ENCODE measurements around the gene FECH.
"Not testable (repeated sequence)": the region's sequence is repeated elsewhere in the genome, so short reads cannot be mapped to it uniquely, and the experiment has no call there.

The FECH gene

DNA sequence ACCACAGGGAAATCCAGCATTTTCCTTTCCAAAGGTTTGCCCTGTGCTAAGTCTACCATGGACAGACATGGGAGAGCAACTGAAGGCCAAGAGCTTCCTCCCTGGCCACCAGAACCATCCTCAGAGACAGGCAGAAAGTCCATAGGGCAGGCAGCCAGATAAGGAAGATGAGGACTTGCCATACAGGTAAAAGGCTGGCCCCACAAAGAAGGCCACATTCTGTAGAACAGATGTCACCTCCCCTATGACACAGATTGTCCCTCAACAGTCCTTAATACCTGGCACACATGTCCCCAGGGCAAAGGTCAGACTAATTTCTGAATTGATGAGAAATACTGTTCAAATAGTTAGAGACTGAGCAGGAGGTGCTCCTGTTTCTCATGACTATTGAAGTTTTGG lies 52.0 kb downstream of the FECH start:
- in situ Hi-C loops (cut with MboI; ENCODE audit: low sequenced_read_pairs), result no loop called here

DNA sequence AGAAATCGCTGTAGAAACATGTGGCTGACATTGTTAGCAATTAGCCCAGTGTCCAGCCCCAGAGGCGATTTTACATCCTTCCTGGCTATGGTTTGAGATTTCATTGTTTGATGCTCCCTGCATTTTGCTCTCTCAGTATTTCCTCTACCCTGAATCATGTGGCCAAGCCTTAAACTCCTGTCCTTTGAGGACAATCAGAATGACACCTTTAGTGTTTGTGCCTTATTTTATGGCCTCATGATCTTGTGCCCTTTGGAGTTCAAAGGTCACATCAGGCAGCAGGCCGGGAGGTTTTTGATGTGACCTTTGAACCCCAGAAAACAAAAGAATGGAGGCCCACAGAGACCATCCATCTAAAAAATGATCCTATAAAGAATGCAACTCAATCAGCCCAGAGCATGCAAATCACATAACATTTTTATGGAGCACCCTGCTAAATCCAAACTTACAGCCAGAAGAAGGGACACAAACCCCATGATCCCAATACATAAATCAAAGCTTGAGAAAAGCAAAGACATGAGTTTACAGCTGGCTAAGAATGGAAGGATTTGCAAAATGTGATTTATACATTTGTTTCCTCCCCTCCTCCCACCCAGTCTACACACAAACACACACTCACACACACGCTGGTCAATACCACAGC lies 52.5 kb downstream of the FECH start:
- Histone ChIP-seq H3K4me3 (no peak overlapping the region), H3K4me1 (no peaks in the 10 kb centered on the region), H3K9me3 (no peaks in the 10 kb centered on the region), H3K36me3 (replicated peaks) (no peaks in the 10 kb centered on the region), H3K27me3 (ENCODE audit: low read depth) (no peaks in the 10 kb centered on the region)
- in situ Hi-C loops (cut with MboI; ENCODE audit: low sequenced_read_pairs), result no loop called here
- DNase-seq (ENCODE audit: low spot score in 2 of 2), result no peak

More for the DNA sequence above, 52.0 kb downstream of the FECH start:
- no peaks in the 10 kb centered on the region for H3K27me3 ChIP-seq (ENCODE audit: low read depth)
- no peak for DNase-seq (ENCODE audit: low spot score in 2 of 2)
- no peak overlapping the region for H3K4me3 ChIP-seq
- H3K4me1 ChIP-seq, result no peaks in the 10 kb centered on the region
- H3K9me3 ChIP-seq, result no peaks in the 10 kb centered on the region
- no peaks in the 10 kb centered on the region for H3K36me3 ChIP-seq (replicated peaks)

GRCh38 chr18:57533006-57533867 lies 53.3 kb downstream of the FECH start:
- in situ Hi-C loops (cut with MboI; ENCODE audit: low sequenced_read_pairs), result no loop called here
- Histone ChIP-seq H3K4me3 (no peak overlapping the region), H3K4me1 (no peaks in the 10 kb centered on the region), H3K36me3 (replicated peaks) (no peaks in the 10 kb centered on the region), H3K9me3 (no peaks in the 10 kb centered on the region), H3K27me3 (ENCODE audit: low read depth) (no peaks in the 10 kb centered on the region)
- DNase-seq (ENCODE audit: low spot score in 2 of 2), result no peak

- H3K27me3 ChIP-seq (ENCODE audit: low read depth), result no peaks in the 10 kb centered on the region
- no peaks in the 10 kb centered on the region for H3K36me3 ChIP-seq (replicated peaks)
- H3K4me3 ChIP-seq, result no peak overlapping the region
- H3K9me3 ChIP-seq, result no peaks in the 10 kb centered on the region
- H3K4me1 ChIP-seq, result no peaks in the 10 kb centered on the region
- DNase-seq (ENCODE audit: low spot score in 2 of 2), result no peak
- in situ Hi-C loops (cut with MboI; ENCODE audit: low sequenced_read_pairs), result no loop called here
Observed at GRCh38 chr18:57529151-57529550, 57.4 kb downstream of the FECH start.

DNA sequence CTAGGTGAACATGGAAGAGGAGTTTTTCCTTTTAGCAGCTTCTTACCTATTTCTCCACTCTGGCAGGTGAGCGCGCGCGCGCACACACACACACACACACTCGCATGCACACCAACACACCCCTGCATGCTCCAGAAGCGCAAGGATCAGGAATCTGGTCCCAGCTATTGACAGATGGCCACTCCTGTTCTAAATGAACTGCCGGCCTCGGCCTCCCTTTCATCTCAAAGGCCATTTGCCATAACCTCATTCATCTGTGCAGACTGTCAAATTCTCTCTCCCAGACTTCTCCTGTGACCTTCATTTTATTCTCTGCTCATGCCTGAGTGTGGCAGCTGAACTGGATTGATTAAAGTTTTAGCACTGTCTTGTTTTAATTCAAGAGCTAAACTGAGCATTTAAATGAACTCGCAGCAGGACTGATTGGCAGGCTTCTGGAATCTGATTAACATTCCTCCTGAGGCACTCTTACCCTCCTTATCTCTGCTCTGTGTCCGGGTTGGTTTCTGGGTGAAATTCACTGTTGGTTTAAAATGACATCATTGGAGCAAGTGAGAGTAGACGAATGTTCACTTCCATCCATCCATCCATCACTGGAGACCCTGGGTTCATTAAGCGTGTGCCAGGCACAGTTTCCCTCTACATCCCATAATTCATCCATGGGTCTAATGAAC lies 58.8 kb downstream of the FECH start:
- H3K36me3 ChIP-seq (replicated peaks), result no peaks in the 10 kb centered on the region
- H3K9me3 ChIP-seq, result no peaks in the 10 kb centered on the region
- in situ Hi-C loops (cut with MboI; ENCODE audit: low sequenced_read_pairs), result no loop called here
- no peak for DNase-seq (ENCODE audit: low spot score in 2 of 2)
- no peaks in the 10 kb centered on the region for H3K27me3 ChIP-seq (ENCODE audit: low read depth)
- H3K4me1 ChIP-seq, result no peaks in the 10 kb centered on the region
- H3K4me3 ChIP-seq, result no peak overlapping the region

DNA sequence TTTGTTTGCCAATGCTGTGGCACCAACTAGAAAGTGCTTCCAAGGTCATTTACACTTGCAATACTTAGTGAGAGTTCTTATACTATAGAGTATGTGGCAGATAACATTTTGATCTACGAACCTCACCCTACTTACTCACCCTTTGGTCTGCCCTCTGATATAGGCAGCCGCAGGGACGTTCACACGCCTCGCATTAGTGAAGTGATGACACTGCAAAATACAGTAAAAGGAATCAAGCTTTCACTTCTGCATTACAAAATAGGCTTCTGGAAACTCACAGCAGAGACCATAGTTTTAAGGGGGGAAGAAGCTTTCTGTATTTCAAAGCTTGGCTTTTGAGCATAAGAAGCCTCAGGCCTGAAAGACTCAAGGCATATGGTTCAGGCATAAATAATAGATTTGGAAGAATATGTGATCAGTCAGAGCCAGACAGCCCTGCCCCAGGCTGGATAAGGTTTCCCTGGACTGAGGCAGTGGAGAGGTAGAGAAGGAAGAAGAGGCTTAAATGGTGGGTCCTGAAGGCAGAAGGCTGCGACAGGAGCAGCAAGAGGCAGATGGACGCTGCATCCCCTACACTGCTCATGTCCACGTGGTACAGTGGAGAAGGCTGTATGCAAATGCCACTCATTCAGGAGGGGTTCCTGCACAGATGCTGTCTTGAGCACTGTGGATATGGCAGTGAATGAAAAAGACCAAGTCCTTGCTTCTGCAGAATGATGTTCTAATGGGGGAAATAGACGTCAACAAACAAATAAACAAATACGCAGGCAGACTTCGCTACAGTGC lies 63.1 kb downstream of the FECH start:
- DNase-seq (ENCODE audit: low spot score in 2 of 2), result no peak
- H3K4me1 ChIP-seq, result no peaks in the 10 kb centered on the region
- H3K27me3 ChIP-seq (ENCODE audit: low read depth), result no peaks in the 10 kb centered on the region
- in situ Hi-C loops (cut with MboI; ENCODE audit: low sequenced_read_pairs), result no loop called here
- no peak overlapping the region for H3K4me3 ChIP-seq
- no peaks in the 10 kb centered on the region for H3K9me3 ChIP-seq
- H3K36me3 ChIP-seq (replicated peaks), result no peaks in the 10 kb centered on the region

DNA sequence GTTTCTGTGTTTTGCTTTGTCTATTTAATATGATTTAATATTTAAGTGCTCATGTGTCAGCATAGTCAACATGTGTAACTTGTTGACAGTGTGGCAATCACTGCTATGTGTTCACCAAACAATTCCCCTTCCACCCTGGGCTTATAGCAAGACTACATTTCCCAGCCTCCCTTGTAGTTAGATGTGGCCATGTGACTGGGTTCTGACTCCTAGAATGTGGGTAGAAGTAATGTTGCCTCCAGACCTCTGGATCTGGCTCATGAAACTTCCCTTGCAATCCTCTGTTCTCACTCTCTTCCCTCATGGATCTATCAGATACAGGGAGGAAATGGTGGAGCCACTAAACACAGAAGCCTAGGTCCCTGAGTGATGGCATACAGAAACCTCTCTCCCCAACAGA lies 64.2 kb downstream of the FECH start:
- in situ Hi-C loops (cut with MboI; ENCODE audit: low sequenced_read_pairs); H3K9me3 ChIP-seq; H3K4me1 ChIP-seq; H3K4me3 ChIP-seq; H3K27me3 ChIP-seq (ENCODE audit: low read depth); DNase-seq (ENCODE audit: low spot score in 2 of 2); H3K36me3 ChIP-seq (replicated peaks): not testable (repeated sequence)

GRCh38 chr18:57519668-57520424 lies 66.7 kb downstream of the FECH start:
- Histone ChIP-seq H3K4me3 (no peak overlapping the region), H3K9me3 (no peaks in the 10 kb centered on the region), H3K36me3 (replicated peaks) (no peaks in the 10 kb centered on the region), H3K4me1 (no peaks in the 10 kb centered on the region), H3K27me3 (ENCODE audit: low read depth) (no peaks in the 10 kb centered on the region)
- in situ Hi-C loops (cut with MboI; ENCODE audit: low sequenced_read_pairs), result no loop called here
- no peak for DNase-seq (ENCODE audit: low spot score in 2 of 2)

DNA sequence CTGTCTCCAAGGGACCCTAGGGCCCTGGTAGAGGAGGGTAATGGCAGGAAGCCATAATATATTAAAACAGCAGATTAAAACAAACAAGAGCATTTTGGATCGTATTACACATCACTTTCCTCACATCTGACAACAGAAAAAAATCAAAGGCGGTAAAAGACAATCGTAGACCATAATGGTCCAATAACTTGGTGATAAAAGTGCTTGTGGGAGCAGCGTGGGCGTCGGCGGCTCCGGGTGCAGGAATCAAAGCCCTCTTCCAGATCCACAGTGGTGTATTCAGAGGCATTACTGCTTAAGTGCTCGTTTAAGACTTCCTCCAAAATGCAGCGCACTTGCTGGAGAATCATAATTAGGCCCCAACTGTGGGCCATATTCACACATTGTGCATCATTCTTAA lies 68.0 kb downstream of the FECH start:
- no peaks in the 10 kb centered on the region for H3K4me1 ChIP-seq
- no peak for DNase-seq (ENCODE audit: low spot score in 2 of 2)
- H3K4me3 ChIP-seq, result no peak overlapping the region
- no peaks in the 10 kb centered on the region for H3K27me3 ChIP-seq (ENCODE audit: low read depth)
- H3K36me3 ChIP-seq (replicated peaks), result no peaks in the 10 kb centered on the region
- in situ Hi-C loops (cut with MboI; ENCODE audit: low sequenced_read_pairs), result no loop called here
- H3K9me3 ChIP-seq, result no peaks in the 10 kb centered on the region

DNA sequence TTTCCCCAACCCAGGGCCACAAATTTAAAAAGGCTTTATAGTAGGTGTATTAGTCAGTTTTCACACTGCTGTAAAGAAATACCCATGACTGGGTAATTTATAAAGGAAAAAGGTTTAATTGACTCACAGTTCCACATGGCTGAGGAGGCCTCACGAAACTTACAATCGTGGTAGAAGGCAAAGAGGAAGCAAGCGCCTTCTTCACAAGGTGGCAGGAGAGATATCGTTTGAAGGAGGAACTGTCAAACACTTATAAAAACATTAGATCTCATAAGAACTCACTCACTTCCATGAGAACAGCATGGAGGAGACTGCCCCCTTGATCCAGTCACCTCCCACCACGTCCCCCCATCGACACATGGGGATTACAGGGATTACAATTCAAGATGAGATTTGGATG lies 70.4 kb downstream of the FECH start:
- H3K4me1 ChIP-seq, result no peaks in the 10 kb centered on the region
- in situ Hi-C loops (cut with MboI; ENCODE audit: low sequenced_read_pairs), result no loop called here
- no peaks in the 10 kb centered on the region for H3K36me3 ChIP-seq (replicated peaks)
- no peak overlapping the region for H3K4me3 ChIP-seq
- DNase-seq (ENCODE audit: low spot score in 2 of 2), result no peak
- no peaks in the 10 kb centered on the region for H3K9me3 ChIP-seq
- H3K27me3 ChIP-seq (ENCODE audit: low read depth), result no peaks in the 10 kb centered on the region

DNA sequence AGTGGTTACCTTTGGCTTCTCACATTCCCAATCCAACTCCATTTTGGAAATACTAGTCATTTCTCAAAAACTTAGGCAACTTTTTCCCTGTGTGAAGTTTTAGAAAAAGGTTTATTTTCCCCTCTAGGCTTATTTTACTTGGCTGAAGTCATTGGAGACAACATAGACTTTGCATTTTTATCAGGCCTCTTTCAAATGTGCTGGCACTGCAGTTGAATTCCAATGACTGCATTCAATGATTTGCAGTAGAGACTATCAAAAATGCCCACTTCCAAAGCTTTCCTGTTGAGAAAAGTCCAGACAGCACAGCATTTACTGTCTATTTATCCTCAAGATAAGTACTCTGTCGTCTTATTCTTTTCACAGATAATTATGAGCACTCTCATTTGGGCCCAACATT lies 81.3 kb downstream of the FECH start:
- Histone ChIP-seq H3K4me3 (no peak overlapping the region), H3K27me3 (ENCODE audit: low read depth) (0 out of 2 replicates have a peak, but pooled peaks cover 4% of the 10 kb centered on the region), H3K9me3 (no peaks in the 10 kb centered on the region), H3K4me1 (no peaks in the 10 kb centered on the region), H3K36me3 (replicated peaks) (no peaks in the 10 kb centered on the region)
- no peak for DNase-seq (ENCODE audit: low spot score in 2 of 2)
- in situ Hi-C loops (cut with MboI; ENCODE audit: low sequenced_read_pairs), result no loop called here

GRCh38 chr18:57502624-57503023 lies 83.9 kb downstream of the FECH start:
- DNase-seq (ENCODE audit: low spot score in 2 of 2), result no peak
- no peaks in the 10 kb centered on the region for H3K36me3 ChIP-seq (replicated peaks)

GRCh38 chr18:57498682-57499256 lies 87.7 kb downstream of the FECH start:
- in situ Hi-C loops (cut with MboI; ENCODE audit: low sequenced_read_pairs), result no loop called here
- Histone ChIP-seq H3K36me3 (replicated peaks) (no peaks in the 10 kb centered on the region), H3K9me3 (no peaks in the 10 kb centered on the region), H3K4me3 (no peak overlapping the region), H3K27me3 (ENCODE audit: low read depth) (no peaks in the 10 kb centered on the region), H3K4me1 (peaks cover 9% of the 10 kb centered on the region)
- DNase-seq (ENCODE audit: low spot score in 2 of 2), result no peak

More at GRCh38 chr18:57502624-57503023, 83.9 kb downstream of the FECH start:
- Histone ChIP-seq H3K27me3 (ENCODE audit: low read depth) (0 out of 2 replicates have a peak, but pooled peaks cover 4% of the 10 kb centered on the region), H3K4me1 (peaks cover 6% of the 10 kb centered on the region), H3K4me3 (no peak overlapping the region), H3K9me3 (no peaks in the 10 kb centered on the region)
- in situ Hi-C loops (cut with MboI; ENCODE audit: low sequenced_read_pairs), result no loop called here
